GM12878 (cell line): ENCODE data around the gene GTF2A1. TPM values are rescaled to one million over a fixed set of nuclear protein-coding genes. Genes with fewer than 3 reads are reported as not detected.

Experiments
- ATAC-seq: fragments of 200-7000 bp; cut with Tn5 transposase; 3 replicates; pipeline ENCODE4 v1.9.1; 2020; ENCODE audit warnings: mild to moderate bottlenecking, moderate library complexity
- BruUV-seq: library from RNA; stranded (reverse); fragments of 400-500 nt; replicated peaks from 2 replicates; lab custom pipeline; 2021; lab: Mats Ljungman, UMichigan
- CTCF ChIA-PET: fragments of 300-600 bp; sonication (Branson Sonifier 250); formaldehyde crosslinking; extraction: SDS; loops from one replicate; lab custom pipeline; 2021; ENCODE audit warnings: inconsistent platforms; lab: Yijun Ruan, JAX
- POLR2A ChIA-PET: fragments of 350-600 bp; formaldehyde crosslinking; extraction: SDS; loops from one replicate; lab custom pipeline; 2021; ENCODE audit warnings: inconsistent platforms; lab: Charles Lee
- RAD21 ChIA-PET: fragments of 300-600 bp; sonication (Branson Sonifier 250); formaldehyde crosslinking; loops from one replicate; lab custom pipeline; 2023; ENCODE audit warnings: antibody characterized with exemption; ENCODE audit not compliant: unreplicated experiment; lab: Charles Lee
- SMC1A ChIA-PET: fragments of 300-600 bp; sonication (Branson Sonifier 250); formaldehyde crosslinking; loops from one replicate; lab custom pipeline; 2023; ENCODE audit not compliant: unreplicated experiment, uncharacterized antibody; lab: Charles Lee
- DNase-seq: peaks from one replicate; pipeline ENCODE4 v3.0.0-alpha.2; 2011; ENCODE audit warnings: low read depth, low spot score
- FAIRE-seq: peaks from 3 replicates; lab custom pipeline; 2011; peaks lifted over from hg19 to GRCh38; lab: Jason Lieb, UNC
- H2AFZ ChIP-seq: 2 replicates; pipeline ENCODE4 v1.6.0; 2011; ENCODE audit warnings: low read depth, low read length, control low read depth; ENCODE audit not compliant: control insufficient read depth
- H3K27ac ChIP-seq: 2 replicates; pipeline ENCODE4 v1.5.1; 2011; ENCODE audit warnings: control low read depth; ENCODE audit not compliant: control insufficient read depth, insufficient read depth
- H3K27me3 ChIP-seq, 2 experiments: replicated peaks in 1 of 2; 2 replicates each; pipeline versions ENCODE4 v1.6.0 to v1.6.1; 2011; ENCODE audit warnings: low read length in 1 of 2; ENCODE audit not compliant: control insufficient read depth in 2 of 2, insufficient read depth in 2 of 2
- H3K36me3 ChIP-seq, 2 experiments: 2 replicates each; pipeline ENCODE4 v1.5.1; 2011; ENCODE audit warnings: low read length in 1 of 2; ENCODE audit not compliant: control insufficient read depth in 2 of 2, insufficient read depth in 2 of 2
- H3K4me1 ChIP-seq: 2 replicates; pipeline ENCODE4 v1.6.1; 2011; ENCODE audit warnings: mild to moderate bottlenecking, low read length, moderate library complexity, mixed read lengths; ENCODE audit not compliant: control insufficient read depth, insufficient read depth
- H3K4me2 ChIP-seq: 2 replicates; pipeline ENCODE4 v1.6.0; 2011; ENCODE audit warnings: control low read depth; ENCODE audit not compliant: control insufficient read depth, insufficient read depth
- H3K4me3 ChIP-seq: fragments of 200-600 bp; sonication (generic); 2 replicates; pipeline ENCODE4 v1.5.1; 2016
- H3K79me2 ChIP-seq: 2 replicates; pipeline ENCODE4 v1.6.0; 2011; ENCODE audit warnings: low read length; ENCODE audit not compliant: control insufficient read depth, insufficient read depth
- H3K9ac ChIP-seq: 2 replicates; pipeline ENCODE4 v1.8.0; 2011; ENCODE audit warnings: low read length, control low read depth, mixed read lengths; ENCODE audit not compliant: control insufficient read depth, insufficient read depth
- H3K9me3 ChIP-seq: replicated peaks from 3 replicates; pipeline ENCODE4 v1.5.1; 2011; ENCODE audit warnings: mild to moderate bottlenecking, low read length; ENCODE audit not compliant: control insufficient read depth, insufficient read depth
- H4K20me1 ChIP-seq: 2 replicates; pipeline ENCODE4 v1.6.0; 2011; ENCODE audit not compliant: control insufficient read depth, insufficient read depth
- BCL11A ChIP-seq: IDR thresholded peaks from 2 replicates; pipeline ENCODE4 v1.6.1; 2011; ENCODE audit warnings: low read depth, low read length
- CBX3 ChIP-seq: fragments of 200-600 bp; sonication (generic); IDR thresholded peaks from 2 replicates; pipeline ENCODE4 v1.6.1; 2016; ENCODE audit warnings: low read depth, borderline replicate concordance
- LARP7 ChIP-seq: fragments of 450-650 bp; IDR thresholded peaks from 2 replicates; pipeline ENCODE4 v1.6.1; 2017; ENCODE audit warnings: mild to moderate bottlenecking
- NFXL1 ChIP-seq: fragments of 450-650 bp; IDR thresholded peaks from 2 replicates; pipeline ENCODE4 v1.6.1; 2017; ENCODE audit warnings: antibody characterized with exemption, mild to moderate bottlenecking, borderline replicate concordance
- NR2F1 ChIP-seq: fragments of 450-650 bp; conservative IDR thresholded peaks from 2 replicates; pipeline ENCODE4 v1.6.1; 2017; ENCODE audit warnings: mild to moderate bottlenecking
- PAX5 ChIP-seq: IDR thresholded peaks from 2 replicates; pipeline ENCODE4 v1.6.1; 2011; ENCODE audit warnings: low read depth, low read length, borderline replicate concordance
- POLR2A ChIP-seq: IDR thresholded peaks from 2 replicates; pipeline ENCODE4 v1.6.1; 2011; ENCODE audit warnings: low read depth, mild to moderate bottlenecking, low read length
- POLR2AphosphoS5 ChIP-seq: IDR thresholded peaks from 2 replicates; pipeline ENCODE4 v1.6.1; 2011; ENCODE audit warnings: mild to moderate bottlenecking, low read length, inconsistent platforms
- RUNX3 ChIP-seq: IDR thresholded peaks from 2 replicates; pipeline ENCODE4 v1.6.1; 2012; ENCODE audit warnings: low read length, inconsistent platforms
- SREBF2 ChIP-seq: IDR thresholded peaks from 2 replicates; pipeline ENCODE4 v1.6.1; 2012; ENCODE audit warnings: mild to moderate bottlenecking, low read length
- STAT1 ChIP-seq: fragments of 450-650 bp; conservative IDR thresholded peaks from 2 replicates; pipeline ENCODE4 v1.6.1; 2014; ENCODE audit warnings: antibody characterized with exemption, mild to moderate bottlenecking
- TCF7 ChIP-seq: IDR thresholded peaks from 2 replicates; pipeline ENCODE4 v1.6.1; 2014; ENCODE audit warnings: antibody characterized with exemption, borderline replicate concordance
- ZSCAN29 ChIP-seq: fragments of 450-650 bp; IDR thresholded peaks from 2 replicates; pipeline ENCODE4 v1.6.1; 2017; ENCODE audit warnings: mild to moderate bottlenecking, moderate library complexity
- whole genome bisulfite sequencing: methylation state at CpG from one replicate; pipeline ENCODE4 v1.1.6; 2016; ENCODE audit warnings: low lambda C conversion rate; ENCODE audit not compliant: insufficient replicate concordance, insufficient coverage; ENCODE audit errors: missing lambda C conversion rate; 5-methylcytosine and 5-hydroxymethylcytosine counted together
- in situ Hi-C: fragments of 300-500 bp; cut with MboI; formaldehyde crosslinking; loops from 9 replicates; pipeline ENCODE4 v1.14.3; 2018; ENCODE audit warnings: mixed read lengths
- intact Hi-C: fragments of 100-400 bp; cut with micrococcal nuclease; formaldehyde crosslinking; loops from one replicate; pipeline ENCODE4 v1.14.2; 2022; ENCODE audit not compliant: unreplicated experiment
- polyA plus RNA-seq, 11 experiments: library from polyadenylated mRNA; depleted of rRNA in 4 of 11; unstranded in 6 of 11; stranded (reverse) in 5 of 11; fragments of >200 nt; fragmentation: Nextera tagmentation in 4 of 11; fragmentation: Illumina TruSeq in 1 of 11; extraction: Ambion mirVana in 4 of 11; extraction: Trizol in 1 of 11; gene quantifications; 1 replicate in 1 of 11; 2 replicates in 10 of 11; pipeline versions ENCODE4 v1.2.1 to v1.2.3, GENCODE V29; 2011 to 2016; ENCODE audit warnings: inconsistent platforms in 2 of 11, missing spikeins in 2 of 11, low read depth in 1 of 11
- total RNA-seq, 4 experiments: library from RNA; depleted of rRNA in 3 of 4; stranded (reverse); fragments of >200 nt in 3 of 4; fragmentation: Illumina TruSeq in 1 of 4; extraction: Trizol in 1 of 4; gene quantifications; 2 replicates each; pipeline versions ENCODE4 v1.2.1 to v1.2.3, GENCODE V29; 2013 to 2021
- TF ChIP-seq, protein P1 (sequence below): fragments of 450-650 bp; IDR thresholded peaks from 2 replicates; pipeline ENCODE4 v1.6.1; 2016; ENCODE audit warnings: mild to moderate bottlenecking, moderate library complexity, borderline replicate concordance
- TF ChIP-seq, protein P2 (sequence below): fragments of 450-650 bp; conservative IDR thresholded peaks from 2 replicates; pipeline ENCODE4 v1.6.1; 2017; ENCODE audit warnings: mild to moderate bottlenecking, moderate library complexity

Gene GTF2A1
- total and polyA plus RNA-seq, 10 of the 15 experiments (the other 5 are each of a cell fraction or from before 2014, with no cell fraction given): 2.5 to 28.7 (median 14.9) TPM

DNA sequence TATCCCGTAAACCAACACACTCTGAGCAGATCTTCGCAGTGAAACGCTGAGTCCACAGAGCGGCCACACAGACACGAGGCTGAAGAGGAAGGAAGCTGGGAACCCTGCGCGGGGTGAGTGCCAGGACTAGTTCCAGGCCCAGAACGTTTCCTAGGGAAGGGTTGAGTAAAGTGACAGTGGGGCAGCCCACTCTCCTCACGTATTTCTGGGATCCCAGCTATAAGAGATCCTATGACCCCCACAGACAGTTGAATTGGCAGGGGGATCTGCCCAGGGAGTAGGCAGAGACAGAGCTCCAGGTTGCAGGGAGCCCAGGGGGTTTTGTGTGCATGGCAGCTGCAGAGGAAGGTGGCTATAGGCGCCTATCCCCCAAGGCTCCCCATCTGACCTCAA, 51.1 kb downstream of the GTF2A1 start:
- H3K9me3 ChIP-seq: no peaks in the 10 kb centered on the region
- in situ Hi-C loops: loop anchor here (5.0 kb wide), 1 partner anchor 172 kb away; no protein-coding TSS in a partner anchor
- intact Hi-C loops: loop anchor here (1.0 to 5.0 kb wide), 4 partner anchors 49 to 293 kb away; no protein-coding TSS in a partner anchor
- FAIRE-seq (no peak), ATAC-seq (peak; percentile 53), DNase-seq (no peak)
- H3K4me1 ChIP-seq: peaks cover 32% of the 10 kb centered on the region
- no peaks in the 10 kb centered on the region for H3K27me3 ChIP-seq
- H3K79me2 ChIP-seq: no peaks in the 10 kb centered on the region
- POLR2A ChIA-PET: interaction anchor here (1.0 to 1.5 kb wide), 4 partner anchors 15 to 299 kb away, joined by 3 to 7 read pairs (median 4); partner anchors contain the start of gene GTF2A1
- peak overlapping the region; percentile 52 for H3K4me2 ChIP-seq
- peak overlapping the region; percentile 59 for H3K9ac ChIP-seq
- CTCF ChIA-PET: interaction anchor here (0.6 to 5.1 kb wide), 32 partner anchors 8 to 364 kb away, joined by 3 to 69 read pairs (median 5); partner anchors contain the start of genes CEP128, SEL1L and TSHR
- H3K27ac ChIP-seq: peak overlapping the region; percentile 84; the same call in 1 of the 2 replicates
- no peaks in the 10 kb centered on the region for H3K36me3 ChIP-seq
- H3K4me3 ChIP-seq: peak overlapping the region; percentile 80
- RAD21 ChIA-PET: interaction anchor here (0.6 to 1.4 kb wide), 12 partner anchors 15 to 295 kb away, joined by 3 to 12 read pairs (median 4); partner anchors contain the start of genes CEP128, GTF2A1 and TSHR
- TF ChIP-seq BCL11A (no peak), POLR2AphosphoS5 (no peak), RUNX3 (no peak), NFXL1 (no peak), SREBF2 (no peak), PAX5 (no peak), NR2F1 (no peak), TCF7 (no peak), POLR2A (no peak), LARP7 (no peak), STAT1 (no peak), ZSCAN29 (no peak), CBX3 (no peak)
- TF ChIP-seq, protein P1, sequence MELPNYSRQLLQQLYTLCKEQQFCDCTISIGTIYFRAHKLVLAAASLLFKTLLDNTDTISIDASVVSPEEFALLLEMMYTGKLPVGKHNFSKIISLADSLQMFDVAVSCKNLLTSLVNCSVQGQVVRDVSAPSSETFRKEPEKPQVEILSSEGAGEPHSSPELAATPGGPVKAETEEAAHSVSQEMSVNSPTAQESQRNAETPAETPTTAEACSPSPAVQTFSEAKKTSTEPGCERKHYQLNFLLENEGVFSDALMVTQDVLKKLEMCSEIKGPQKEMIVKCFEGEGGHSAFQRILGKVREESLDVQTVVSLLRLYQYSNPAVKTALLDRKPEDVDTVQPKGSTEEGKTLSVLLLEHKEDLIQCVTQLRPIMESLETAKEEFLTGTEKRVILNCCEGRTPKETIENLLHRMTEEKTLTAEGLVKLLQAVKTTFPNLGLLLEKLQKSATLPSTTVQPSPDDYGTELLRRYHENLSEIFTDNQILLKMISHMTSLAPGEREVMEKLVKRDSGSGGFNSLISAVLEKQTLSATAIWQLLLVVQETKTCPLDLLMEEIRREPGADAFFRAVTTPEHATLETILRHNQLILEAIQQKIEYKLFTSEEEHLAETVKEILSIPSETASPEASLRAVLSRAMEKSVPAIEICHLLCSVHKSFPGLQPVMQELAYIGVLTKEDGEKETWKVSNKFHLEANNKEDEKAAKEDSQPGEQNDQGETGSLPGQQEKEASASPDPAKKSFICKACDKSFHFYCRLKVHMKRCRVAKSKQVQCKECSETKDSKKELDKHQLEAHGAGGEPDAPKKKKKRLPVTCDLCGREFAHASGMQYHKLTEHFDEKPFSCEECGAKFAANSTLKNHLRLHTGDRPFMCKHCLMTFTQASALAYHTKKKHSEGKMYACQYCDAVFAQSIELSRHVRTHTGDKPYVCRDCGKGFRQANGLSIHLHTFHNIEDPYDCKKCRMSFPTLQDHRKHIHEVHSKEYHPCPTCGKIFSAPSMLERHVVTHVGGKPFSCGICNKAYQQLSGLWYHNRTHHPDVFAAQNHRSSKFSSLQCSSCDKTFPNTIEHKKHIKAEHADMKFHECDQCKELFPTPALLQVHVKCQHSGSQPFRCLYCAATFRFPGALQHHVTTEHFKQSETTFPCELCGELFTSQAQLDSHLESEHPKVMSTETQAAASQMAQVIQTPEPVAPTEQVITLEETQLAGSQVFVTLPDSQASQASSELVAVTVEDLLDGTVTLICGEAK: no peak
- TF ChIP-seq, protein P2, sequence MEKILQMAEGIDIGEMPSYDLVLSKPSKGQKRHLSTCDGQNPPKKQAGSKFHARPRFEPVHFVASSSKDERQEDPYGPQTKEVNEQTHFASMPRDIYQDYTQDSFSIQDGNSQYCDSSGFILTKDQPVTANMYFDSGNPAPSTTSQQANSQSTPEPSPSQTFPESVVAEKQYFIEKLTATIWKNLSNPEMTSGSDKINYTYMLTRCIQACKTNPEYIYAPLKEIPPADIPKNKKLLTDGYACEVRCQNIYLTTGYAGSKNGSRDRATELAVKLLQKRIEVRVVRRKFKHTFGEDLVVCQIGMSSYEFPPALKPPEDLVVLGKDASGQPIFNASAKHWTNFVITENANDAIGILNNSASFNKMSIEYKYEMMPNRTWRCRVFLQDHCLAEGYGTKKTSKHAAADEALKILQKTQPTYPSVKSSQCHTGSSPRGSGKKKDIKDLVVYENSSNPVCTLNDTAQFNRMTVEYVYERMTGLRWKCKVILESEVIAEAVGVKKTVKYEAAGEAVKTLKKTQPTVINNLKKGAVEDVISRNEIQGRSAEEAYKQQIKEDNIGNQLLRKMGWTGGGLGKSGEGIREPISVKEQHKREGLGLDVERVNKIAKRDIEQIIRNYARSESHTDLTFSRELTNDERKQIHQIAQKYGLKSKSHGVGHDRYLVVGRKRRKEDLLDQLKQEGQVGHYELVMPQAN: no peak
- BruUV-seq: no TSS peak
- H2AFZ ChIP-seq: peak overlapping the region; percentile 97
- no peaks in the 10 kb centered on the region for H4K20me1 ChIP-seq
- SMC1A ChIA-PET: interaction anchor here (0.7 to 3.3 kb wide), 14 partner anchors 10 to 307 kb away, joined by 3 to 26 read pairs (median 4); partner anchors contain the start of gene TSHR
- WGBS: 23% methylated on average over 10 of the region's 10 CpGs
